Measurements from ENCODE around the gene PIGBOS1.

PIGBOS1 gene

DNA sequence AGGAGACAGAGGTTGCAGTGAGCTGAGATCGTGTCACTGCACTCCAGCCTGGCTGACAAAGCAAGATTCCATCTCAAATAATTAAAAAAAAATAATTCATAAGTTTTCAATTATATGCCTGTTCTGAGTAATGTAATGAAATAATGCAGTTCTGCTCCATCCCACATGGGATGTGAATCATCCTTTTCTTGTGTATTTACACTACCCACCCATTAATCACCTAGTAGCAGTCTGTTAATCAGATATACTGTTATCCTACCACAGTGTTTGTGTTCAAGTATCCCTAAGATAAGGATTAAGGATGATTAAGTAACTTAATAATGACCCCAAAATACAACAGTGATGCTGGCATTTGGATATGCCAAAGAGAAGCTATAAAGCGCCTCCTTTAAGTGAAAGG lies 38.9 kb upstream of the PIGBOS1 start:
- H3F3A ChIP-seq (ENCODE audit: insufficient read depth, low read length) = no peaks in the 10 kb centered on the region
- H3K27ac ChIP-seq (ENCODE audit: low read depth, low read length, poor library complexity, severe bottlenecking) = no peak overlapping the region
- H3K9ac ChIP-seq (ENCODE audit: low read length) = no peak overlapping the region
- no peak overlapping the region for H3K4me3 ChIP-seq (ENCODE audit: low read depth, low read length, poor library complexity, severe bottlenecking)
- H4K20me1 ChIP-seq (ENCODE audit: insufficient read depth, low read length) = no peaks in the 10 kb centered on the region
- H3K36me3 ChIP-seq (ENCODE audit: insufficient read depth, low read length) = peaks cover 15% of the 10 kb centered on the region; the same call in 1 of the 2 replicates
- H3K27me3 ChIP-seq (ENCODE audit: insufficient read depth, low read length) = no peaks in the 10 kb centered on the region
- no peak overlapping the region for H3K4me2 ChIP-seq (ENCODE audit: low read length)
- H2AFZ ChIP-seq (ENCODE audit: low read length) = no peak overlapping the region
- no peaks in the 10 kb centered on the region for H3K79me2 ChIP-seq (ENCODE audit: insufficient read depth, low read length)
- no peaks in the 10 kb centered on the region for H3K9me3 ChIP-seq (ENCODE audit: low read length)
- TF ChIP-seq, protein P1, sequence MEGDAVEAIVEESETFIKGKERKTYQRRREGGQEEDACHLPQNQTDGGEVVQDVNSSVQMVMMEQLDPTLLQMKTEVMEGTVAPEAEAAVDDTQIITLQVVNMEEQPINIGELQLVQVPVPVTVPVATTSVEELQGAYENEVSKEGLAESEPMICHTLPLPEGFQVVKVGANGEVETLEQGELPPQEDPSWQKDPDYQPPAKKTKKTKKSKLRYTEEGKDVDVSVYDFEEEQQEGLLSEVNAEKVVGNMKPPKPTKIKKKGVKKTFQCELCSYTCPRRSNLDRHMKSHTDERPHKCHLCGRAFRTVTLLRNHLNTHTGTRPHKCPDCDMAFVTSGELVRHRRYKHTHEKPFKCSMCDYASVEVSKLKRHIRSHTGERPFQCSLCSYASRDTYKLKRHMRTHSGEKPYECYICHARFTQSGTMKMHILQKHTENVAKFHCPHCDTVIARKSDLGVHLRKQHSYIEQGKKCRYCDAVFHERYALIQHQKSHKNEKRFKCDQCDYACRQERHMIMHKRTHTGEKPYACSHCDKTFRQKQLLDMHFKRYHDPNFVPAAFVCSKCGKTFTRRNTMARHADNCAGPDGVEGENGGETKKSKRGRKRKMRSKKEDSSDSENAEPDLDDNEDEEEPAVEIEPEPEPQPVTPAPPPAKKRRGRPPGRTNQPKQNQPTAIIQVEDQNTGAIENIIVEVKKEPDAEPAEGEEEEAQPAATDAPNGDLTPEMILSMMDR (IDR thresholded peaks at IDR 0.05; ENCODE audit: low read length) = no peak
- TF ChIP-seq EZH2 (IDR thresholded peaks at IDR 0.05; ENCODE audit: borderline replicate concordance, low read length) = no peak
- H3K9me2 ChIP-seq (ENCODE audit: low read depth, low read length) = no peaks in the 10 kb centered on the region
- no peaks in the 10 kb centered on the region for H3K4me1 ChIP-seq (ENCODE audit: insufficient read depth, low read length, severe bottlenecking)

GRCh38 chr15:55356985-55357585 lies 38.2 kb upstream of the PIGBOS1 start:
- no peaks in the 10 kb centered on the region for H3K9me2 ChIP-seq (ENCODE audit: low read depth, low read length)
- no peak overlapping the region for H3K4me2 ChIP-seq (ENCODE audit: low read length)
- H4K20me1 ChIP-seq (ENCODE audit: insufficient read depth, low read length) = no peaks in the 10 kb centered on the region
- TF ChIP-seq, protein P1 (IDR thresholded peaks at IDR 0.05; ENCODE audit: low read length) = no peak
- TF ChIP-seq EZH2 (IDR thresholded peaks at IDR 0.05; ENCODE audit: borderline replicate concordance, low read length) = no peak
- H3K27ac ChIP-seq (ENCODE audit: low read depth, low read length, poor library complexity, severe bottlenecking) = no peak overlapping the region
- no peaks in the 10 kb centered on the region for H3K4me1 ChIP-seq (ENCODE audit: insufficient read depth, low read length, severe bottlenecking)
- no peaks in the 10 kb centered on the region for H3K9me3 ChIP-seq (ENCODE audit: low read length)
- no peaks in the 10 kb centered on the region for H3K27me3 ChIP-seq (ENCODE audit: insufficient read depth, low read length)
- H3K9ac ChIP-seq (ENCODE audit: low read length) = no peak overlapping the region
- no peaks in the 10 kb centered on the region for H3F3A ChIP-seq (ENCODE audit: insufficient read depth, low read length)
- no peaks in the 10 kb centered on the region for H3K79me2 ChIP-seq (ENCODE audit: insufficient read depth, low read length)
- H2AFZ ChIP-seq (ENCODE audit: low read length) = no peak overlapping the region
- H3K36me3 ChIP-seq (ENCODE audit: insufficient read depth, low read length) = peaks cover 12% of the 10 kb centered on the region; the same call in 1 of the 2 replicates
- H3K4me3 ChIP-seq (ENCODE audit: low read depth, low read length, poor library complexity, severe bottlenecking) = no peak overlapping the region

DNA sequence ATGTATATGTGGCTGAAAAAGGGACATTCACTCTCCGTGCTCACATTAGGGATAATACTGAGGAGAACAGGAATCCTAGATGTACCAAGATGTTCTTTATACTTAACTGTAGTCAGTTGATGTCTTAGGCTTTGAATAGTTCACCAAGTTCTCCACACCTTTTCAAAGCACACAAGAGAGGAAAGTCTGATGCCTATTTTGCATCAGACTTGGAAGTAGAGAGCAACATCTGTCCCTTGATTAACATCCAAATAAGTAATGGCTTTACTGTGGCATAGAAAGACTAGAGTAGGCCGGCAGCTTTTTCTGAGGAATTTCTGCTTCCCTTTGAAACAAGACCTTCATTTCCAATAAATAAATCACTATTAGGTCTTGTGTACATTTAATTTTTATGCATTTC lies 34.1 kb upstream of the PIGBOS1 start:
- Histone ChIP-seq H2AFZ (ENCODE audit: low read length) (no peak overlapping the region), H3K36me3 (ENCODE audit: insufficient read depth, low read length) (peaks cover 27% of the 10 kb centered on the region; the same call in 1 of the 2 replicates), H3F3A (ENCODE audit: insufficient read depth, low read length) (no peaks in the 10 kb centered on the region), H3K4me3 (ENCODE audit: low read depth, low read length, poor library complexity, severe bottlenecking) (no peak overlapping the region), H3K9me3 (ENCODE audit: low read length) (no peaks in the 10 kb centered on the region), H3K79me2 (ENCODE audit: insufficient read depth, low read length) (no peaks in the 10 kb centered on the region), H3K27me3 (ENCODE audit: insufficient read depth, low read length) (no peaks in the 10 kb centered on the region), H3K9me2 (ENCODE audit: low read depth, low read length) (no peaks in the 10 kb centered on the region), H3K9ac (ENCODE audit: low read length) (no peak overlapping the region), H3K27ac (ENCODE audit: low read depth, low read length, poor library complexity, severe bottlenecking) (no peak overlapping the region), H3K4me1 (ENCODE audit: insufficient read depth, low read length, severe bottlenecking) (no peaks in the 10 kb centered on the region), H4K20me1 (ENCODE audit: insufficient read depth, low read length) (no peaks in the 10 kb centered on the region), H3K4me2 (ENCODE audit: low read length) (no peak overlapping the region)
- TF ChIP-seq EZH2 (IDR thresholded peaks at IDR 0.05; ENCODE audit: borderline replicate concordance, low read length) = no peak
- TF ChIP-seq, protein P1 (IDR thresholded peaks at IDR 0.05; ENCODE audit: low read length) = no peak
